Activated CD8-positive, alpha-beta T cell treated with anti-CD3 and anti-CD28 coated beads for 36 hours (primary cell): ENCODE data around the gene SLC22A12. TPM values are rescaled to one million over a fixed set of nuclear protein-coding genes. Genes with fewer than 3 reads are reported as not detected.

Experiments used
- ATAC-seq: fragments of 200-7000 bp; cut with Tn5 transposase; one replicate; pipeline ENCODE4 v1.10.0; 2021; ENCODE audit warnings: mild to moderate bottlenecking, moderate library complexity
- CTCF ChIA-PET: fragments of 350-600 bp; sonication (Branson Sonifier 250); formaldehyde crosslinking; loops from one replicate; lab custom pipeline; 2021; ENCODE audit warnings: antibody characterized with exemption; lab: Charles Lee
- POLR2A ChIA-PET: fragments of 350-600 bp; sonication (Branson Sonifier 250); formaldehyde crosslinking; loops from one replicate; lab custom pipeline; 2021; ENCODE audit warnings: antibody characterized with exemption; lab: Charles Lee
- DNase-seq: peaks from one replicate; pipeline ENCODE4 v3.0.0-alpha.2; 2020
- H3K27ac Mint-ChIP-seq: one replicate; pipeline ENCODE4 v1.8.0; 2021; ENCODE audit warnings: mild to moderate bottlenecking, mixed read lengths
- H3K27me3 Mint-ChIP-seq: one replicate; pipeline ENCODE4 v1.8.0; 2021; ENCODE audit warnings: mixed read lengths
- H3K36me3 Mint-ChIP-seq: one replicate; pipeline ENCODE4 v1.8.0; 2021; ENCODE audit warnings: low read depth, mixed read lengths
- H3K4me1 Mint-ChIP-seq: one replicate; pipeline ENCODE4 v1.8.0; 2021; ENCODE audit warnings: low read depth, mixed read lengths
- H3K4me3 Mint-ChIP-seq: one replicate; pipeline ENCODE4 v1.8.0; 2021; ENCODE audit warnings: mild to moderate bottlenecking, moderate library complexity, mixed read lengths
- H3K9me3 Mint-ChIP-seq: one replicate; pipeline ENCODE4 v1.8.0; 2021; ENCODE audit warnings: mixed read lengths
- intact Hi-C: fragments of 100-400 bp; cut with micrococcal nuclease; formaldehyde crosslinking; loops from one replicate; pipeline ENCODE4 v1.10.0; 2022
- total RNA-seq, 2 experiments: library from RNA; stranded (reverse); gene quantifications; one replicate each; pipeline ENCODE4 v1.2.3, GENCODE V29; 2021
- TF ChIP-seq, protein P1 (sequence below): fragments of 200-600 bp; IDR thresholded peaks from one replicate; pipeline ENCODE4 v1.8.0; 2022; ENCODE audit warnings: antibody characterized with exemption, mild to moderate bottlenecking

SLC22A12 gene
- total RNA-seq, 2 experiments from 2014 or later: not detected

DNA sequence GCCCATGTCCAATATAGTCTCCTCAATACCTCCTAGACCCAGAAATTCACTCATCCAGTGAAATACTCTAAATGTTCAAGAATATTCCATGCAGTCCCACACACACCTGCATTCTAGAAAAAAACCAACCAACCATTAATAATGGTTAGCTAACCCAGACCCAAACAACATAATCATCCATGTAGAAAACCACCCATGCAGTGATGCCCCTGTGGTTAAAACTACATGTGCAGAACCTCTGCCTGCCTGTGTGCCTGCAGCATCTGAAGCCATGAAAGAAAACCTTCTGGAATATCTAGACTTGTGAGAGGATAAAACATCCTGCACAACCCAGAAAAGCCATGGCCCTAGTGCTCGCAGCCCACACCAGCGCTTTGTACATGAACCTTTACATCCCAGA lies 47.8 kb downstream of the SLC22A12 start:
- Mint-ChIP-seq H3K4me1 (peaks cover 4% of the 10 kb centered on the region), H3K4me3 (no peak overlapping the region), H3K9me3 (no peaks in the 10 kb centered on the region), H3K27ac (no peak overlapping the region), H3K27me3 (peaks cover 11% of the 10 kb centered on the region), H3K36me3 (no peaks in the 10 kb centered on the region)
- ChIA-PET POLR2A (no interaction called here), CTCF (interaction anchor here (1.0 to 1.6 kb wide), 2 partner anchors 10 to 14 kb away, joined by 4 to 6 read pairs; no protein-coding TSS in a partner anchor)
- intact Hi-C loops: no loop called here
- ATAC-seq: no peak
- TF ChIP-seq, protein P1, sequence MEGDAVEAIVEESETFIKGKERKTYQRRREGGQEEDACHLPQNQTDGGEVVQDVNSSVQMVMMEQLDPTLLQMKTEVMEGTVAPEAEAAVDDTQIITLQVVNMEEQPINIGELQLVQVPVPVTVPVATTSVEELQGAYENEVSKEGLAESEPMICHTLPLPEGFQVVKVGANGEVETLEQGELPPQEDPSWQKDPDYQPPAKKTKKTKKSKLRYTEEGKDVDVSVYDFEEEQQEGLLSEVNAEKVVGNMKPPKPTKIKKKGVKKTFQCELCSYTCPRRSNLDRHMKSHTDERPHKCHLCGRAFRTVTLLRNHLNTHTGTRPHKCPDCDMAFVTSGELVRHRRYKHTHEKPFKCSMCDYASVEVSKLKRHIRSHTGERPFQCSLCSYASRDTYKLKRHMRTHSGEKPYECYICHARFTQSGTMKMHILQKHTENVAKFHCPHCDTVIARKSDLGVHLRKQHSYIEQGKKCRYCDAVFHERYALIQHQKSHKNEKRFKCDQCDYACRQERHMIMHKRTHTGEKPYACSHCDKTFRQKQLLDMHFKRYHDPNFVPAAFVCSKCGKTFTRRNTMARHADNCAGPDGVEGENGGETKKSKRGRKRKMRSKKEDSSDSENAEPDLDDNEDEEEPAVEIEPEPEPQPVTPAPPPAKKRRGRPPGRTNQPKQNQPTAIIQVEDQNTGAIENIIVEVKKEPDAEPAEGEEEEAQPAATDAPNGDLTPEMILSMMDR: no peak
- no peak for DNase-seq

DNA sequence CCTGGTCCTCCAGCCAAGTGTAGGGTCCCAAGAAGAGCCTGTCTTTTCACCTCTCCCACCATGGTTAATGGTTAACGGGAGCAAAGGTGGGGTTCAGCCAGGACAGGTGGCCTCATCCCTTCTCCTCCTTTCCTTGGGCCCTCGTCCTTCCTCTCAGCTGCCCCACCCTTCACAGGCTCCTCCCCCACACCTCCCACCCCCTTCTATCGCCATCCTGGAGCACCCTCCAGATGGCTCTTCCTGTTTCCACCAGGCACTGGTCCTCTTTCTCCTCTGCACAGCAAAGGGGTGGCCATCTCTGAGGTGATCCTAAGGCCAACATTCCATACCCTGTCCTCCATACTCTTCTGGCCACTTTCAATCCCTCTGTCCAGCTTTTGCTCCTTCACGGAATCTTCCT lies 48.9 kb downstream of the SLC22A12 start:
- no peak overlapping the region for H3K27ac Mint-ChIP-seq
- ATAC-seq: no peak
- intact Hi-C loops: loop anchor here (5.0 kb wide), 1 partner anchor 148 kb away; no protein-coding TSS in a partner anchor
- no peak for DNase-seq
- ChIA-PET POLR2A (no interaction called here), CTCF (interaction anchor here (1.0 to 1.6 kb wide), 3 partner anchors 9 to 191 kb away, joined by 4 to 6 read pairs (median 4); no protein-coding TSS in a partner anchor)
- H3K27me3 Mint-ChIP-seq: peaks cover 18% of the 10 kb centered on the region
- no peaks in the 10 kb centered on the region for H3K36me3 Mint-ChIP-seq
- TF ChIP-seq, protein P1: no peak
- peaks cover 1% of the 10 kb centered on the region for H3K4me1 Mint-ChIP-seq
- no peaks in the 10 kb centered on the region for H3K9me3 Mint-ChIP-seq
- no peak overlapping the region for H3K4me3 Mint-ChIP-seq

DNA sequence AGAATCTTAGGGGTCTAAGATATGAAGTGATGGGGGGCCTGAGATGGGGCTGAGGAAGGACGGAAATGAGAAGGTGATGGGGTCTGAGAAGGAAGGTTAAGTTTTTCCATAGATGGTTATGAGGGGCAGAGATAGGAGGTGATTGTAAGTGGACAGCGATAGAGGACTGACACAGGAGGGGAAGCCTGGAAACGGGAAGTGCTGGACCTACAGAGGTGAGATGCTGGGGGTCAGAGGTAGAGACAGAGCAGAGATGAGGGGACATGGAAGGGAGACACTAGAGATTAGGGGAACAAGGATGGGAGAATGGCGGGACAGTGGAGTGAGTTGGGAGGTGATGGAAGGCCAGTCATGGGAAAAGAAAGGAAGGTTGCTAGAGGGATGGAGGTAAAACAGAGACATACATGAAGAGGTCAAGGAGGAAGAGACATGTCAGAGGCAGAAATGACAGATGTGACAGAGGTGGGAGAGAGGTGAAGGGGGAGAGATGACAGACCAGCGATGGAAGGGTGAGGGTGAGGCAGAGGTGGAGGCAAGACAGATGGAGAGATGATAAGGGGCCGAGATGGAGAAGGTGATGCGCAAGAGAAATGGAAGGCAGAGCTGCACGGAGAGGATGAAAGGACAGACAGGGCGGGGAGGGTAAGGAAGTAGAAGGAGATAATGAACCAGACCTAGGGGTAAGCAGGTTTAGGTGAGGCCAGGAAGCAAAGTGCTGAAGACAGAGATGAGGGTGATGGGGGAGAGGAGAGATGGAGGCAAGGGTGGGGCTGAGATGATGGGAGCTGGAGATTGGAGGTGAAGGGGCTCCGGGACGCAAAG lies 50.8 kb downstream of the SLC22A12 start:
- intact Hi-C loops: loop anchor here (5.0 kb wide), 1 partner anchor 150 kb away; no protein-coding TSS in a partner anchor
- no peaks in the 10 kb centered on the region for H3K9me3 Mint-ChIP-seq
- TF ChIP-seq, protein P1: no peak
- ChIA-PET CTCF (no interaction called here), POLR2A (no interaction called here)
- no peak overlapping the region for H3K27ac Mint-ChIP-seq
- peaks cover 23% of the 10 kb centered on the region for H3K27me3 Mint-ChIP-seq
- H3K36me3 Mint-ChIP-seq: no peaks in the 10 kb centered on the region
- no peak overlapping the region for H3K4me3 Mint-ChIP-seq
- ATAC-seq (peak; percentile 25), DNase-seq (no peak)
- peaks cover 1% of the 10 kb centered on the region for H3K4me1 Mint-ChIP-seq

DNA sequence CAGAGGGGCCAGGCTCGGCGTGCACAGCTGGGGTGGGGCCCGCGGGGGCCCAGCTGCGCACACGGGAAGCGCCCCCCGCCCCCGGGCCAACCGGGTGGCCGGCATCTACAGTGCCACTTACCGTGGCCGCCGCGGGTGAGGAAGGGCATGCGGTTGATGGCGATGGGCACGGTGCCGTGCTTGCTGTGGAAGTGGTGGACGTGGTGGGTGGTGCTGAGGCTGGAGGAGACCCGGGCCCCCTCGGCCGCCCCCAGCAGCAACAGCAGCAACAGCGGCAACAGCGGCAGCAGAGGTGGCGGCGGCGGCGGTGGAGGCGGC lies 51.4 kb downstream of the SLC22A12 start:
- no peak for ATAC-seq
- no peaks in the 10 kb centered on the region for H3K36me3 Mint-ChIP-seq
- CTCF ChIA-PET: no interaction called here

More for the DNA sequence above, 51.4 kb downstream of the SLC22A12 start:
- TF ChIP-seq, protein P1: no peak
- intact Hi-C loops: loop anchor here (5.0 kb wide), 1 partner anchor 150 kb away; no protein-coding TSS in a partner anchor
- Mint-ChIP-seq H3K4me3 (no peak overlapping the region), H3K9me3 (no peaks in the 10 kb centered on the region), H3K4me1 (peaks cover 1% of the 10 kb centered on the region), H3K27ac (no peak overlapping the region), H3K27me3 (peaks cover 23% of the 10 kb centered on the region)
- no peak for DNase-seq
- POLR2A ChIA-PET: interaction anchor here (0.6 kb wide), 1 partner anchor 139 kb away, joined by 3 read pairs; no protein-coding TSS in a partner anchor
